Testis (tissue), 2 donors: Measurements from ENCODE around the gene KCNIP1.

Source experiments
- POLR2A ChIP-seq: fragments of 450-650 bp; IDR thresholded peaks from one replicate; pipeline ENCODE4 v1.6.1; 2017; ENCODE audit warnings: antibody characterized with exemption, mild to moderate bottlenecking, moderate library complexity
- TF ChIP-seq, protein P1 (sequence below), 3 experiments: fragments of 450-650 bp in 2 of 3; fragments of 200-600 bp in 1 of 3; sonication (generic) in 1 of 3; IDR thresholded peaks; one replicate each; pipeline ENCODE4 v1.5.1; 2016 to 2019; ENCODE audit warnings: antibody characterized with exemption in 3 of 3, mild to moderate bottlenecking in 2 of 3, moderate library complexity in 1 of 3

DNA sequence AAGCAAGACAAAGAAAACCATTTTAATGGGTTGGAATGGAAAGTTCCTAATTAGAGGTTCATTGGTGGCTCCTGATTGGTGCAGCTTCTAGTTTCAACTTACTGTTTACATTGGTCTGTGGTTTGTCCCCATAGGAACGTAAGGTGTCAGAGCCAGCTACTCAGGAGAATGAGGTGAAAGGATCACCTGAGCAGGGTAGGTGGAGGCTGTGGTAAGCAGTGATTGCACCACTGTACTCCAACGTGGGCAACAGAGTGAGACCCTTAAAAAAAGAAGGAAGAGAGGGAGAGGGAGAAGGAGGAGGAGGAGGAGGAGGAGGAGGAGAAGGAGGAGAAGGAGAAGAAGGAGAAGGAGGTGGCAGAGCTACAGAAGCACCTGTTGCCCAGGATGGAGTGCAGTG, 30.4 kb downstream of the KCNIP1 start:
- TF ChIP-seq POLR2A = no peak
- TF ChIP-seq, protein P1, sequence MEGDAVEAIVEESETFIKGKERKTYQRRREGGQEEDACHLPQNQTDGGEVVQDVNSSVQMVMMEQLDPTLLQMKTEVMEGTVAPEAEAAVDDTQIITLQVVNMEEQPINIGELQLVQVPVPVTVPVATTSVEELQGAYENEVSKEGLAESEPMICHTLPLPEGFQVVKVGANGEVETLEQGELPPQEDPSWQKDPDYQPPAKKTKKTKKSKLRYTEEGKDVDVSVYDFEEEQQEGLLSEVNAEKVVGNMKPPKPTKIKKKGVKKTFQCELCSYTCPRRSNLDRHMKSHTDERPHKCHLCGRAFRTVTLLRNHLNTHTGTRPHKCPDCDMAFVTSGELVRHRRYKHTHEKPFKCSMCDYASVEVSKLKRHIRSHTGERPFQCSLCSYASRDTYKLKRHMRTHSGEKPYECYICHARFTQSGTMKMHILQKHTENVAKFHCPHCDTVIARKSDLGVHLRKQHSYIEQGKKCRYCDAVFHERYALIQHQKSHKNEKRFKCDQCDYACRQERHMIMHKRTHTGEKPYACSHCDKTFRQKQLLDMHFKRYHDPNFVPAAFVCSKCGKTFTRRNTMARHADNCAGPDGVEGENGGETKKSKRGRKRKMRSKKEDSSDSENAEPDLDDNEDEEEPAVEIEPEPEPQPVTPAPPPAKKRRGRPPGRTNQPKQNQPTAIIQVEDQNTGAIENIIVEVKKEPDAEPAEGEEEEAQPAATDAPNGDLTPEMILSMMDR (IDR thresholded peaks at IDR 0.05) = no peak
